Esophagus squamous epithelium (tissue), 5 donors: ENCODE measurements around the gene TAF5. TPM values are rescaled to one million over a fixed set of nuclear protein-coding genes. Genes with fewer than 3 reads are reported as not detected.
A peak's percentile ranks its signal among the peaks of the same experiment; 100 is the strongest.

Source experiments
- DNase-seq: peaks from one replicate; lab custom pipeline; 2025; lab: John Stamatoyannopoulos, UW
- H3K27ac ChIP-seq, 4 donors: fragments of 200-600 bp; sonication (generic); one replicate each; pipeline ENCODE4 v1.5.1; 2016 to 2019; ENCODE audit warnings: mild to moderate bottlenecking in 1 of 4
- H3K27me3 ChIP-seq, 4 donors: fragments of 200-600 bp; sonication (generic); 1 replicate in 3 of 4; 2 replicates in 1 of 4; pipeline versions ENCODE4 v1.5.1 to v1.6.0; 2017 to 2021; ENCODE audit warnings: antibody characterized with exemption in 1 of 4
- H3K36me3 ChIP-seq, 3 donors: fragments of 200-600 bp; sonication (generic); one replicate each; pipeline ENCODE4 v1.5.1; 2016 to 2019
- H3K4me1 ChIP-seq, 3 donors: fragments of 200-600 bp; sonication (generic); one replicate each; pipeline ENCODE4 v1.5.1; 2017 to 2019
- H3K4me3 ChIP-seq, 4 donors: fragments of 200-600 bp; sonication (generic); 1 replicate in 3 of 4; 2 replicates in 1 of 4; pipeline ENCODE4 v1.5.1; 2016 to 2019; ENCODE audit warnings: mild to moderate bottlenecking in 2 of 4, moderate library complexity in 1 of 4
- H3K9me3 ChIP-seq, 3 donors: fragments of 200-600 bp; sonication (generic); one replicate each; pipeline ENCODE4 v1.5.1; 2016 to 2019
- CTCF ChIP-seq, 6 experiments: fragments of 450-650 bp in 4 of 6; fragments of 200-600 bp in 2 of 6; sonication (generic) in 2 of 6; IDR thresholded peaks; one replicate each; pipeline ENCODE4 v1.5.1; 2016 to 2019; ENCODE audit warnings: antibody characterized with exemption in 6 of 6, mild to moderate bottlenecking in 4 of 6, moderate library complexity in 4 of 6
- POLR2A ChIP-seq, 4 donors: fragments of 450-650 bp; IDR thresholded peaks; one replicate each; pipeline ENCODE4 v1.6.1; 2017; ENCODE audit warnings: antibody characterized with exemption in 4 of 4, mild to moderate bottlenecking in 4 of 4, moderate library complexity in 3 of 4
- WGBS, 2 donors: methylation state at CpG; one replicate each; pipeline ENCODE4 v1.1.5; 2018; 5-methylcytosine and 5-hydroxymethylcytosine counted together
- intact Hi-C: fragments of 100-400 bp; cut with DNase I; formaldehyde crosslinking; loops from one replicate; pipeline ENCODE4 v1.15.0; 2022
- total RNA-seq, 4 donors: library from RNA; depleted of rRNA; stranded (reverse); fragments of >200 nt; gene quantifications; one replicate each; pipeline ENCODE4 v1.1.0, GENCODE V29; 2016
- donor health status: DM: yes; HTN: yes; CAD: no.

Gene TAF5
- total RNA-seq: 1 to 10 TPM; 2.0 to 5.7 (median 4.5) TPM

- Histone ChIP-seq H3K9me3 (no peaks in the 10 kb centered on the region), H3K27ac (peak within 1 kb of the TSS; percentile 87 to 96 (median 91)), H3K4me1 (peaks cover 0 to 28% (median 11%) of the 10 kb centered on the region in 3 donors), H3K36me3 (peaks cover 0 to under 1% (median 0%) of the 10 kb centered on the region in 3 donors), H3K27me3 (no peaks in the 10 kb centered on the region), H3K4me3 (peak within 1 kb of the TSS; percentile 71 to 100 (median 99))
- peak; percentile 69 for DNase-seq
- intact Hi-C loops: no loop called here
- WGBS, 2 donors: 1 to 3% methylated on average over 7 to 17 of the region's 81 CpGs
- TF ChIP-seq POLR2A (IDR thresholded peaks at IDR 0.05) (peak in 3 of 4 donors; percentile 76 to 95 (median 89)), CTCF (IDR thresholded peaks at IDR 0.05) (peak in 1 of 6 experiments; percentile 27)
Measured at GRCh38 chr10:103367782-103368518, at the start of gene TAF5. Gene TAF5 (plus strand): TSS chr10:103367976. CDS start chr10:103367990, 14 bp downstream.

GRCh38 chr10:103327906-103328305 is 39.9 kb upstream of the TAF5 start:
- no peak overlapping the region for H3K4me3 ChIP-seq
- H3K36me3 ChIP-seq: peaks cover 0 to 99% (median 15%) of the 10 kb centered on the region in 3 donors
- H3K4me1 ChIP-seq: no peaks in the 10 kb centered on the region
- no peaks in the 10 kb centered on the region for H3K27me3 ChIP-seq
- intact Hi-C loops: no loop called here
- H3K27ac ChIP-seq: no peak overlapping the region
- no peak for TF ChIP-seq CTCF (IDR thresholded peaks at IDR 0.05)
- TF ChIP-seq POLR2A (IDR thresholded peaks at IDR 0.05): no peak
- WGBS, 2 donors: 81 to 84% methylated on average over 7 of the region's 7 CpGs
- no peaks in the 10 kb centered on the region for H3K9me3 ChIP-seq
- no peak for DNase-seq

- TF ChIP-seq CTCF (IDR thresholded peaks at IDR 0.05) (peak in 5 of 6 experiments; percentile 38 to 72 (median 60)), POLR2A (IDR thresholded peaks at IDR 0.05) (no peak)
- Histone ChIP-seq H3K9me3 (no peaks in the 10 kb centered on the region), H3K36me3 (peaks cover 0 to 81% (median 4%) of the 10 kb centered on the region in 3 donors), H3K27ac (no peak overlapping the region), H3K4me3 (no peak overlapping the region), H3K4me1 (no peaks in the 10 kb centered on the region), H3K27me3 (no peaks in the 10 kb centered on the region)
- 84 to 91% methylated on average over 2 of the region's 2 CpGs for WGBS, 2 donors
- no peak for DNase-seq
- intact Hi-C loops: no loop called here
Measured at GRCh38 chr10:103333934-103334520, 33.7 kb upstream of the TAF5 start.

GRCh38 chr10:103334567-103334966 is 33.2 kb upstream of the TAF5 start:
- Histone ChIP-seq H3K4me1 (no peaks in the 10 kb centered on the region), H3K27me3 (no peaks in the 10 kb centered on the region), H3K27ac (no peak overlapping the region), H3K9me3 (no peaks in the 10 kb centered on the region), H3K36me3 (peaks cover 0 to 81% (median 4%) of the 10 kb centered on the region in 3 donors), H3K4me3 (no peak overlapping the region)
- intact Hi-C loops: no loop called here
- DNase-seq: no peak
- TF ChIP-seq CTCF (IDR thresholded peaks at IDR 0.05) (no peak), POLR2A (IDR thresholded peaks at IDR 0.05) (no peak)

- H3K4me3 ChIP-seq: no peak overlapping the region
- no peak for DNase-seq
- no peaks in the 10 kb centered on the region for H3K9me3 ChIP-seq
- TF ChIP-seq POLR2A (IDR thresholded peaks at IDR 0.05) (no peak), CTCF (IDR thresholded peaks at IDR 0.05) (no peak)
- no peak overlapping the region for H3K27ac ChIP-seq
- H3K36me3 ChIP-seq: peaks cover 0 to 79% (median 4%) of the 10 kb centered on the region in 3 donors
- WGBS, 2 donors: 92 to 97% methylated on average over 4 of the region's 4 CpGs
- intact Hi-C loops: no loop called here
- no peaks in the 10 kb centered on the region for H3K4me1 ChIP-seq
- H3K27me3 ChIP-seq: no peaks in the 10 kb centered on the region
Measured at GRCh38 chr10:103336370-103336769, 31.4 kb upstream of the TAF5 start.
